ENCODE measurements around the gene CNN1. TPM values are rescaled to one million over a fixed set of nuclear protein-coding genes. Genes with fewer than 3 reads are reported as not detected.

The CNN1 gene
- total and polyA plus RNA-seq, 2 of the 4 experiments (the other 2 are of a cell fraction): 102 to 196 TPM

DNA sequence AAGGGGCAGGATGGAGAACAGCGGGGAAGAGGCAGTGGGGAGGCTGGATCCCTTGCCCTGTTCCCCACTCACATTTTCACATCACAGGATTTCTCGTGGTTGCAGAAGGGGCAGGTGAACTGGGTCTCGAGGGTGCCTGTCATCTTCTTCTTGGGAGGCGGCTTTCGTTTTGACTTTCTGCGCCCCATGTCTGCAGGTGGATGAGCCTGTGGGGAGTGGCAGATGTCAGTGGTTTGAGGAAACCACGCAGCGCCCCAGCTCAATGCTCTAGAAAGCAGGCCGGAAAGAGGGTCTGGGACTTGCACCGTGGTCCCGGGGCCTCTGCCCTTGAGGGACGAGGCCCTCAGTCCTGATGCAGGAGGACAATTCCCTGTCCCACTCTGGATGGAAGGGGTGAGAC is 15.5 kb downstream of the CNN1 start:
- CTCF ChIA-PET: no interaction called here
- no peak overlapping the region for H2AFZ ChIP-seq (replicated peaks; ENCODE audit: low read length, poor library complexity)
- POLR2A ChIA-PET (ENCODE audit: unreplicated experiment): no interaction called here
- intact Hi-C loops (cut with micrococcal nuclease): no loop called here
- in situ Hi-C loops (cut with MboI; ENCODE audit: low sequenced_read_pairs): no loop called here
- no peak overlapping the region for H3K23ac ChIP-seq (ENCODE audit: low read depth, low read length)
- H2BK5ac ChIP-seq (ENCODE audit: low read depth, low read length, poor library complexity, severe bottlenecking): no peak overlapping the region
- H4K20me1 ChIP-seq (ENCODE audit: insufficient read depth, low read length): peaks cover 44% of the 10 kb centered on the region
- H2AK9ac ChIP-seq (replicated peaks; ENCODE audit: low read depth, low read length, poor library complexity): peak overlapping the region; percentile 16
- H3K36me3 ChIP-seq (ENCODE audit: control insufficient read depth, insufficient read depth, low read length): peaks cover 44% of the 10 kb centered on the region
- H2AK5ac ChIP-seq (ENCODE audit: low read depth, low read length): no peak overlapping the region
- peaks cover 11 to 47% of the 10 kb centered on the region in 2 experiments for H3K79me1 ChIP-seq (ENCODE audit: low read depth in 1 of 2, low read length in 2 of 2)
- no peaks in the 10 kb centered on the region for H3K27me3 ChIP-seq (ENCODE audit: control insufficient read depth, insufficient read depth, low read length)
- no peak overlapping the region for H3K4me3 ChIP-seq (ENCODE audit: insufficient read depth, low read depth, low read length)
- no peaks in the 10 kb centered on the region for H3K4me1 ChIP-seq (ENCODE audit: control insufficient read depth, insufficient read depth, low read length)
- no peak for DNase-seq
- BruUV-seq (replicated peaks): no TSS peak
- H4K8ac ChIP-seq (ENCODE audit: low read depth in 2 of 2, low read length in 2 of 2): no peak overlapping the region
- ATAC-seq (ENCODE audit: low read depth): no peak
- H2BK15ac ChIP-seq (ENCODE audit: low read depth, low read length): no peak overlapping the region
- no peak overlapping the region for H4K5ac ChIP-seq (ENCODE audit: low read depth, low read length)
- no peak overlapping the region for H3K27ac ChIP-seq (ENCODE audit: insufficient read depth, low read length)
- no peak overlapping the region for H2BK120ac ChIP-seq (ENCODE audit: low read depth, low read length)
- H2BK20ac ChIP-seq (ENCODE audit: low read depth, low read length): no peak overlapping the region
- H3K18ac ChIP-seq (ENCODE audit: low read depth, low read length): no peak overlapping the region
- TF ChIP-seq CHD1 (IDR thresholded peaks at IDR 0.05; ENCODE audit: low read depth, low read length): no peak
- TF ChIP-seq MXI1 (IDR thresholded peaks at IDR 0.05; ENCODE audit: borderline replicate concordance, low read depth, low read length): no peak
- no peak for TF ChIP-seq RCOR1 (IDR thresholded peaks at IDR 0.05; ENCODE audit: insufficient replicate concordance, low read length)
- TF ChIP-seq USF2 (IDR thresholded peaks at IDR 0.05; ENCODE audit: low read depth, low read length): no peak
- TF ChIP-seq MAFK (IDR thresholded peaks at IDR 0.05; ENCODE audit: low read depth, low read length): no peak
- TF ChIP-seq RFX5 (IDR thresholded peaks at IDR 0.05; ENCODE audit: low read depth, low read length): no peak
- dilution Hi-C loops (cut with HindIII; ENCODE audit: low sequenced_read_pairs, unreplicated experiment): no loop called here
- H3K9me3 ChIP-seq (ENCODE audit: control insufficient read depth, insufficient read depth, low read length): no peaks in the 10 kb centered on the region
- no peak overlapping the region for H3K9ac ChIP-seq (ENCODE audit: low read depth, low read length)
- no peak overlapping the region for H3K14ac ChIP-seq (replicated peaks; ENCODE audit: low read depth, low read length)
- H3K4ac ChIP-seq (ENCODE audit: low read depth, low read length): no peak overlapping the region
- no peak overlapping the region for H3K4me2 ChIP-seq (ENCODE audit: low read depth, low read length)
- peaks cover 8% of the 10 kb centered on the region; the same call in 1 of the 2 replicates for H3K9me1 ChIP-seq (ENCODE audit: insufficient read depth, low read length)
- H4K91ac ChIP-seq (ENCODE audit: insufficient read depth, low read depth, low read length): no peak overlapping the region
- 100% methylated on average over 2 of the region's 12 CpGs; no CpG with 5 or more reads in 1 of the 2 experiments for WGBS, 2 experiments (ENCODE audit: extremely low coverage in 2 of 2, insufficient read length in 1 of 2)
- H3K56ac ChIP-seq (ENCODE audit: extremely low read depth, insufficient read depth, low read length): no peak overlapping the region

Measured in IMR-90 (cell line).